Endothelial cell of umbilical vein (primary cell): ENCODE results near the gene WDR89. TPM values are rescaled to one million over a fixed set of nuclear protein-coding genes. Genes with fewer than 3 reads are reported as not detected.
"Not testable (repeated sequence)": the region's sequence is repeated elsewhere in the genome, so short reads cannot be mapped to it uniquely, and the experiment has no call there.

Experiments
- BruUV-seq: library from RNA; stranded (reverse); fragments of 400-500 nt; replicated peaks from 2 replicates; lab custom pipeline; 2021; lab: Mats Ljungman, UMichigan
- CTCF ChIA-PET: fragments of 300-600, 350-600 bp; sonication (Branson Sonifier 250); formaldehyde crosslinking; loops from one replicate; lab custom pipeline; 2021; ENCODE audit warnings: antibody characterized with exemption, inconsistent platforms; lab: Charles Lee
- POLR2A ChIA-PET: fragments of 300-600, 350-600 bp; sonication (Branson Sonifier 250); formaldehyde crosslinking; loops from one replicate; lab custom pipeline; 2021; ENCODE audit warnings: antibody characterized with exemption, inconsistent platforms; lab: Charles Lee
- DNase-seq: peaks from one replicate; pipeline ENCODE4 v3.0.0-alpha.2; 2011; ENCODE audit warnings: low read depth, low spot score
- FAIRE-seq: peaks from 2 replicates; lab custom pipeline; 2011; peaks lifted over from hg19 to GRCh38; lab: Jason Lieb, UNC
- H2AFZ ChIP-seq: 2 replicates; pipeline ENCODE4 v1.6.0; 2012; ENCODE audit warnings: low read depth, low read length, control low read depth, inconsistent platforms
- H3K27ac ChIP-seq: 2 replicates; pipeline ENCODE4 v1.5.1; 2011; ENCODE audit warnings: low read depth, mild to moderate bottlenecking, control low read depth, low read length, moderate library complexity; ENCODE audit not compliant: insufficient read depth
- H3K27me3 ChIP-seq, 2 experiments: 2 replicates each; pipeline versions ENCODE4 v1.6.0 to v1.6.1; 2011; ENCODE audit warnings: low read length in 2 of 2, mixed read lengths in 1 of 2; ENCODE audit not compliant: control insufficient read depth in 2 of 2, insufficient read depth in 2 of 2
- H3K36me3 ChIP-seq, 2 experiments: 2 replicates in 1 of 2; 3 replicates in 1 of 2; pipeline ENCODE4 v1.5.1; 2011; ENCODE audit warnings: low read length in 2 of 2, mild to moderate bottlenecking in 1 of 2, moderate library complexity in 1 of 2; ENCODE audit not compliant: control insufficient read depth in 2 of 2, insufficient read depth in 2 of 2; ENCODE audit errors: extremely low read depth in 1 of 2
- H3K4me1 ChIP-seq: 3 replicates; pipeline ENCODE4 v1.5.1; 2011; ENCODE audit warnings: mild to moderate bottlenecking, low read length; ENCODE audit not compliant: control insufficient read depth, insufficient read depth; ENCODE audit errors: extremely low read depth
- H3K4me2 ChIP-seq: 2 replicates; pipeline ENCODE4 v1.6.1; 2011; ENCODE audit warnings: low read length, control low read depth, mixed read lengths; ENCODE audit not compliant: insufficient read depth
- H3K4me3 ChIP-seq, 3 experiments: fragments of 200-600 bp in 1 of 3; sonication (generic), shearing (Covaris generic) in 1 of 3; replicated peaks in 1 of 3; 2 replicates each; pipeline ENCODE4 v1.5.1; 2011 to 2016; ENCODE audit warnings: control low read depth in 3 of 3, low read length in 3 of 3, mild to moderate bottlenecking in 2 of 3, inconsistent platforms in 1 of 3, low read depth in 1 of 3, moderate library complexity in 1 of 3; ENCODE audit not compliant: insufficient read depth in 1 of 3
- H3K79me2 ChIP-seq: 2 replicates; pipeline ENCODE4 v1.6.0; 2012; ENCODE audit warnings: low read length, inconsistent platforms; ENCODE audit not compliant: control insufficient read depth, insufficient read depth
- H3K9ac ChIP-seq: replicated peaks from 2 replicates; pipeline ENCODE3; 2011; ENCODE audit warnings: low read length, control low read depth; ENCODE audit not compliant: insufficient read depth; ENCODE audit errors: extremely low read depth
- H3K9me1 ChIP-seq: replicated peaks from 3 replicates; pipeline ENCODE4 v1.6.0; 2011; ENCODE audit warnings: mild to moderate bottlenecking, low read length; ENCODE audit not compliant: control insufficient read depth, insufficient read depth; ENCODE audit errors: extremely low read depth
- H3K9me3 ChIP-seq: replicated peaks from 2 replicates; pipeline ENCODE4 v1.5.1; 2012; ENCODE audit warnings: low read length, inconsistent platforms; ENCODE audit not compliant: control insufficient read depth, insufficient read depth
- H4K20me1 ChIP-seq: replicated peaks from 2 replicates; pipeline ENCODE3; 2011; ENCODE audit warnings: mild to moderate bottlenecking, low read length; ENCODE audit not compliant: control insufficient read depth, insufficient read depth; ENCODE audit errors: extremely low read depth
- EZH2 ChIP-seq: IDR thresholded peaks from 2 replicates; pipeline ENCODE4 v1.6.1; 2012; ENCODE audit warnings: borderline replicate concordance, low read depth, mild to moderate bottlenecking, moderate library complexity, low read length, inconsistent platforms; ENCODE audit not compliant: severe bottlenecking
- FOS ChIP-seq: IDR thresholded peaks from 2 replicates; pipeline ENCODE4 v1.6.1; 2011; ENCODE audit warnings: mild to moderate bottlenecking, low read length, moderate library complexity, borderline replicate concordance; ENCODE audit not compliant: insufficient read depth
- GATA2 ChIP-seq: IDR thresholded peaks from 2 replicates; pipeline ENCODE4 v1.7.0; 2011; ENCODE audit warnings: low read depth, mild to moderate bottlenecking, moderate library complexity, mixed read lengths, low read length; ENCODE audit not compliant: insufficient read length, insufficient read depth
- JUN ChIP-seq: IDR thresholded peaks from 2 replicates; pipeline ENCODE4 v1.6.1; 2011; ENCODE audit warnings: borderline replicate concordance, low read depth; ENCODE audit not compliant: insufficient read length, insufficient read depth
- MYC ChIP-seq: IDR thresholded peaks from one replicate; pipeline ENCODE4 v1.6.1; 2011; ENCODE audit warnings: mild to moderate bottlenecking, low read depth, low read length
- POLR2A ChIP-seq: IDR thresholded peaks from 2 replicates; pipeline ENCODE4 v1.6.1; 2012; ENCODE audit warnings: low read depth, mild to moderate bottlenecking, control low read depth, low read length
- POLR2AphosphoS5 ChIP-seq: IDR thresholded peaks from 2 replicates; pipeline ENCODE4 v1.6.1; 2012; ENCODE audit warnings: low read depth, mild to moderate bottlenecking, control low read depth, low read length, moderate library complexity; ENCODE audit not compliant: insufficient read depth
- dilution Hi-C: fragments of 300-500 bp; cut with MboI; formaldehyde crosslinking; loops from one replicate; pipeline ENCODE4 v1.15.0; 2019; ENCODE audit warnings: low sequenced_read_pairs; ENCODE audit not compliant: extremely low pct_ligation_motif_present
- intact Hi-C: fragments of 100-400 bp; cut with micrococcal nuclease; formaldehyde crosslinking; loops from one replicate; pipeline ENCODE4 v1.10.0; 2022
- polyA plus RNA-seq, 4 experiments: library from polyadenylated mRNA; depleted of rRNA in 3 of 4; stranded (reverse) in 3 of 4; unstranded in 1 of 4; fragments of >200 nt; gene quantifications; 2 replicates each; pipeline versions ENCODE4 v1.2.1 to v1.2.3, GENCODE V29; 2011 to 2012; ENCODE audit warnings: missing spikeins in 1 of 4
- total RNA-seq: library from RNA; stranded (reverse); gene quantifications from 2 replicates; pipeline ENCODE4 v1.2.3, GENCODE V29; 2021
- TF ChIP-seq, protein P1 (sequence below): IDR thresholded peaks from 2 replicates; pipeline ENCODE4 v1.6.1; 2011; ENCODE audit not compliant: insufficient read depth, insufficient read length
- TF ChIP-seq, protein P2 (sequence below), 2 donors: IDR thresholded peaks; 1 replicate in 1 of 2; 2 replicates in 1 of 2; pipeline ENCODE4 v1.5.1; 2011; ENCODE audit warnings: low read length in 2 of 2, mild to moderate bottlenecking in 2 of 2, moderate library complexity in 2 of 2, control low read depth in 1 of 2, inconsistent platforms in 1 of 2, low read depth in 1 of 2; ENCODE audit not compliant: insufficient read depth in 1 of 2; ENCODE audit errors: extremely low read depth in 1 of 2

WDR89 gene
- total and polyA plus RNA-seq, 2 donors (not counting 3 experiments of a cell fraction or from before 2014, with no cell fraction given) = 3.5 to 10.7 TPM

DNA sequence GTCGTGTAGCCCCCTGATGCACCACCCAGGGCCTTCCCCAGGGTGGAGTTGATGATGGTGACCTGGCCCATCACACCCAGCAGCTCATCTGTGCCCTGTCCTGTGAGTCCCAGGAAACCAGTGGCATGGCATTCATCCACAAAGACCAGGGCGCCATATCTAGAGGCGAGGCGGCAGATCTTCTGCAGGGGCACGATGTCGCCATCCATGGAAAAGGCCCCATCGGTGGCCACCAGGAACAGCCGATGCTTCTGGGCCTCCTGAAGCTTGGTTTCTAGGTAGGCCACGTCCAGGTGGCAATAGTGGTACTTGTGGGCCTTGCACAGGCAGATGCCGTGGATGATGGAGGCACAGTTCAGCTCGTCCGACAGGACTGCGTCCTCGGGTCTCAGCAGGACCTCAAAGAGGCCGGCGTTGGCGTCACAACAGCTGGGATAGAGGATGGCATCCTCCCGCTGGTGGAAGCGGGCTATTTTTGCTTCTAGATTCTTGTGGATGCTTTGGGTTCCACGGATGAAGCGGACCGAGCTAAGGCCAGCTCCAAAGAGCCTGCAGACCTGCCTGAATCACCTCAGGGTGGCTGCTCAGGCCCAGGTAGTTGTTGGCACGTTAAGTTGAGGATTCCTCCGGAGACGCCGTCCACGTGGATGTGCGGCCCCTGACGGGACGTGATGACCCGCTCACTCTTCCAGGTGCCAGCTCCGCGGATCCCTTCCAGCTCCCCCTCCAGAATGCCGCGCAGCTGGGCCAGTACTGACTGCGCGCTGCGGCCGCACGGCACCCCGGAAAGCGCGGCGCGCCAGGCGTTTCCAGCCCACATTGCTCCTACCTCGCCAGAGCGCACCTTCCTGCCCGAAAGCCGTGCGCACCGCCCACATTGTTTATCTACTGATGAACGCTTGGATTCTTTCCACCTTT is 47.0 kb downstream of the WDR89 start:
- H3K9ac ChIP-seq = no peak overlapping the region
- H2AFZ ChIP-seq = no peak overlapping the region
- dilution Hi-C loops (no loop called here), intact Hi-C loops (no loop called here)
- H3K9me1 ChIP-seq = no peaks in the 10 kb centered on the region
- no peaks in the 10 kb centered on the region for H4K20me1 ChIP-seq
- H3K27ac ChIP-seq = no peak overlapping the region
- no peaks in the 10 kb centered on the region for H3K79me2 ChIP-seq
- no peaks in the 10 kb centered on the region for H3K9me3 ChIP-seq
- no TSS peak for BruUV-seq
- H3K27me3 ChIP-seq = no peaks in the 10 kb centered on the region
- FAIRE-seq = no peak
- POLR2A ChIA-PET = no interaction called here
- no peak for DNase-seq
- no peaks in the 10 kb centered on the region for H3K36me3 ChIP-seq
- CTCF ChIA-PET = interaction anchor here (1.3 to 1.4 kb wide), 3 partner anchors 9 to 20 kb away, joined by 3 to 5 read pairs (median 4); no protein-coding TSS in a partner anchor
- no peak overlapping the region for H3K4me3 ChIP-seq
- no peak overlapping the region for H3K4me2 ChIP-seq
- TF ChIP-seq POLR2A (no peak), GATA2 (no peak), MYC (no peak), POLR2AphosphoS5 (no peak), FOS (no peak), EZH2 (no peak), JUN (no peak)
- TF ChIP-seq, protein P1, sequence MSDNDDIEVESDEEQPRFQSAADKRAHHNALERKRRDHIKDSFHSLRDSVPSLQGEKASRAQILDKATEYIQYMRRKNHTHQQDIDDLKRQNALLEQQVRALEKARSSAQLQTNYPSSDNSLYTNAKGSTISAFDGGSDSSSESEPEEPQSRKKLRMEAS = no peak
- TF ChIP-seq, protein P2, sequence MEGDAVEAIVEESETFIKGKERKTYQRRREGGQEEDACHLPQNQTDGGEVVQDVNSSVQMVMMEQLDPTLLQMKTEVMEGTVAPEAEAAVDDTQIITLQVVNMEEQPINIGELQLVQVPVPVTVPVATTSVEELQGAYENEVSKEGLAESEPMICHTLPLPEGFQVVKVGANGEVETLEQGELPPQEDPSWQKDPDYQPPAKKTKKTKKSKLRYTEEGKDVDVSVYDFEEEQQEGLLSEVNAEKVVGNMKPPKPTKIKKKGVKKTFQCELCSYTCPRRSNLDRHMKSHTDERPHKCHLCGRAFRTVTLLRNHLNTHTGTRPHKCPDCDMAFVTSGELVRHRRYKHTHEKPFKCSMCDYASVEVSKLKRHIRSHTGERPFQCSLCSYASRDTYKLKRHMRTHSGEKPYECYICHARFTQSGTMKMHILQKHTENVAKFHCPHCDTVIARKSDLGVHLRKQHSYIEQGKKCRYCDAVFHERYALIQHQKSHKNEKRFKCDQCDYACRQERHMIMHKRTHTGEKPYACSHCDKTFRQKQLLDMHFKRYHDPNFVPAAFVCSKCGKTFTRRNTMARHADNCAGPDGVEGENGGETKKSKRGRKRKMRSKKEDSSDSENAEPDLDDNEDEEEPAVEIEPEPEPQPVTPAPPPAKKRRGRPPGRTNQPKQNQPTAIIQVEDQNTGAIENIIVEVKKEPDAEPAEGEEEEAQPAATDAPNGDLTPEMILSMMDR (IDR thresholded peaks at IDR 0.05; ENCODE audit: extremely low read depth in 1 of 2, insufficient read depth in 1 of 2, low read depth in 1 of 2, low read length in 2 of 2) = no peak
- no peaks in the 10 kb centered on the region for H3K4me1 ChIP-seq

DNA sequence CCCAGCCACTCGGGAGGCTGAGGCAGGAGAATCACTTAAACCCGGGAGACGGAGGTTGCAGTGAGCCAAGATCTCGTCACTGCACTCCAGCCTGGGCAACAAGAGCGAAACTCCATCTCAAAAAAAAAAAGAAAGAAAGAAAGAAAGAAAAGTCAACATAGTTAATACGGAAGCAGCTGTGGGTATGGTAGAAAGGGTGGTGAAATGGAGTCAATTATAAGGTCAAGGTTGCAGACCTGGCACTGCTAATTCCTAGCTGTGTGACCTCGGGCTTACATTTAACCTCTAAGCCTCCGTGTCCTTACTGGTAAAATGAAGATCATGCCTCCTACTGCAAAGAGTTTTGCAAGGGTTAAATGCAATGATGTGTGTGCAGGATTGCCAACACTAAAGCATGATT is 58.6 kb downstream of the WDR89 start:
- H3K9me3 ChIP-seq, H3K4me3 ChIP-seq, H3K9me1 ChIP-seq, H3K4me2 ChIP-seq, H3K4me1 ChIP-seq, H3K36me3 ChIP-seq, H3K27ac ChIP-seq, H2AFZ ChIP-seq, H4K20me1 ChIP-seq, dilution Hi-C loops, FAIRE-seq, H3K27me3 ChIP-seq, DNase-seq, H3K79me2 ChIP-seq, BruUV-seq, H3K9ac ChIP-seq, intact Hi-C loops: not testable (repeated sequence)
- ChIA-PET POLR2A (interaction anchor here (0.7 kb wide), 1 partner anchor 1883 kb away, joined by 4 read pairs; no protein-coding TSS in a partner anchor), CTCF (interaction anchor here (1.3 kb wide), 1 partner anchor 9 kb away, joined by 5 read pairs; no protein-coding TSS in a partner anchor)
